Measurements from ENCODE around the gene ADNP.
"Not testable (repeated sequence)": the region's sequence is repeated elsewhere in the genome, so short reads cannot be mapped to it uniquely, and the experiment has no call there.

Gene ADNP

GRCh38 chr20:50900261-50900660 lies 31.0 kb downstream of the ADNP start:
- no peak for DNase-seq (ENCODE audit: low read depth)

DNA sequence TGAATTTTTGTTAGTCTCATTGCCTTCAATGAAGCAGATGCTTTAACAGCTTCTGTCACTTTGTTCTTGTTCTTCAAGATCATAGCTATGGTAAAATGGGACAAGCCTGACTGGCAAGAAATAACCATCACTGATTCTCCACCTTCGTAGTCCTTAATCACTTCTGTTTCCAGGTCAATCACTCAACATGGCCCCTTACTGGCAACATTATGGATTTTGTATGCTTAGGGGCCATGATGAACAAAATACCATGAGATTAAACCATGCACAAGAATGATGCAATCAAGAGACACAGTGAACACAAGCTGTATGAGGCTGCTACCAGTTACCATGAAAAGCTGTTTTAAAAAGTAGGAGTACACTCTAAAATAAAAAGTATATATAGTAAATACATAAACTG lies 32.8 kb downstream of the ADNP start:
- DNase-seq (ENCODE audit: low read depth) = no peak

DNA sequence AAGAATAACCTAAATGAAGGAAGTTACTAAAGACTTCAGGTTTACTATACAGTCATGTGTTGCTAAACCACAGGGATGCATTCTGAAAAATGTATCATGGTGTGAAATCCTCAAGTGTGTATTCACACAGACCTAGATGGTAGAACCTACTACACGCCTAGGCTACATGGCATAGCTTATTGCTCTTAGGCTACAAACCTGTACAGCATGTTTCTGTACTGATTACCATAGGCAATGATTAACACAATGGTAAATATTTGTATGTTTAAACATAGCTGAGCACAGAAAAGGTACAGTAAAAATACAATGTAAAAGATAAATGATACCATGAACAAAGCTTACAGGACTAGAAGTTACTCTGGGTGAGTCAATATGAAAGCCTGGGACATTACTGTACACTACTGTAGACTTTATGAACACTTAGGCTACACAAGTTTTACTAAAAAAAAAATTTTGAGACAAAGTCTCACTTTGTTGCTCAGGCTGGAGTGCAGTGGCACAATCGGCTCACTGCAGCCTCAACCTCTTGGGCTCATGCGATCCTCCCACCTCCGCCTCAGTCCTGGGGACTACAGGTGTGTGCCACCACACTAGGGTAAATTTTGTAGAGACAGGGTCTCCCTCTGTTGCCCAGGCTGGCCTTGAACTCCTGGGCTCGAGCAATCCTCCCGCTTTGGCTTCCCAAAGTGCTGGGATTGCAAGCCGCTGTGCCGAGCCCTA lies 36.0 kb downstream of the ADNP start:
- no peak for DNase-seq (ENCODE audit: low read depth)

DNA sequence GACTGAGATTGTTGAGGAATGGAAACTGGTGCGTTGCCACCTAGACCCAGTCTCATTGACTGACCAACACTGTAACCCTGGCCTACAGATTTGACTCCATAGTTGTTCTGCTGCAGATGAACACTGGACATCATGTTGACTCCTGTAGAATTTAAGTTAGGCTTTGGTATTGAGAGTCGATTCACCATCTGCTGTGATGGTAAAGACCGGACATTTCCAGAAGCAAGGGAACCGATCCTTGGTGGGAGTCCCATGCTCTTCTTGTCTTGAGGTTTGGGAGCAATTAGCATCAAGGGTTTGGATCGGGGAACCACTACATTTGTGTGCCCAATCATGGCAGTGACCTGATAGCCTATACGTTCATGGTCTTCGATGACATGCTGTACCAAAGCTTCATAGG lies 37.6 kb downstream of the ADNP start:
- no peak for DNase-seq (ENCODE audit: low read depth)

DNA sequence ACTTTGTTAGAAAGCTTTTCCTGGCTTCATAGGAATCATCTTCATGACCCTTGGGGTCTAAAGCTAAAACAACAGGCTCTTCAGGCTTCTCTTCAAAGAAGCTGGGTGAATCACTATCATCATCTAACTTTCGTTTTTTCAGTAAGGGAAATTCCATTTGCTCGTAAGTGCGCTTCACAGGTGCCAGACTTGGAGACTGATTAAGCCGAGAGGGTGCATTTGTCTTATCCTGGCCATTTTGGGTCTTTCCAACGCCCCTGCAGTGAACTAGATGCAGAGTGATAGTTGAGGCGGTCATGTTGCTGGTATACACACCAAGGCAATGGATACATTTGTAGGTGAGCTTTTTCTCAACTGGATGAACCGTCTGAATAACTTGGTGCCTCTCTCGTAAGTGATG lies 38.8 kb downstream of the ADNP start:
- DNase-seq (ENCODE audit: low read depth) = no peak

GRCh38 chr20:50891138-50891537 lies 40.1 kb downstream of the ADNP start:
- no peak for DNase-seq (ENCODE audit: low read depth)

GRCh38 chr20:50887576-50887975 lies 43.7 kb downstream of the ADNP start:
- DNase-seq (ENCODE audit: low read depth) = no peak

GRCh38 chr20:50886184-50886790 lies 45.0 kb downstream of the ADNP start:
- no peak for DNase-seq (ENCODE audit: low read depth)

DNA sequence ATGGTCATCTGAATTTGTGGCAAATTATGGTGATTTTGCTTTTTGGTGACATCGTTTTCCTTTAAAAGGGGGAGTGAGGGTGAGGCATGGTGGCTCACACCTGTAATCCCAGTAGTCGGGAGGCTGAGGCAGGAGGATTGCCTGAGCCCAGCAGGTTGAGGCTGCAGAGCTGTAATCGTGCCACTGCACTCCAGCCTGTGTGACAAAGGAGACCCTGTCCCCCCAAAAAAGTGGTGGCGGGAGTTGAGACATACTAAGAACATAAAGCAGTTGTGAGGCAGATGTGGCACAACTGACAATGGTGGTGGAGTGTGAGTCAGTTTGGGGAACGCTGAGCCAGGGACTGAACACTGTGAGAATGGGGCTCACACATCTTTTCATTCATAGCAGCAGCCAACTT lies 45.5 kb downstream of the ADNP start:
- no peak for DNase-seq (ENCODE audit: low read depth)

DNA sequence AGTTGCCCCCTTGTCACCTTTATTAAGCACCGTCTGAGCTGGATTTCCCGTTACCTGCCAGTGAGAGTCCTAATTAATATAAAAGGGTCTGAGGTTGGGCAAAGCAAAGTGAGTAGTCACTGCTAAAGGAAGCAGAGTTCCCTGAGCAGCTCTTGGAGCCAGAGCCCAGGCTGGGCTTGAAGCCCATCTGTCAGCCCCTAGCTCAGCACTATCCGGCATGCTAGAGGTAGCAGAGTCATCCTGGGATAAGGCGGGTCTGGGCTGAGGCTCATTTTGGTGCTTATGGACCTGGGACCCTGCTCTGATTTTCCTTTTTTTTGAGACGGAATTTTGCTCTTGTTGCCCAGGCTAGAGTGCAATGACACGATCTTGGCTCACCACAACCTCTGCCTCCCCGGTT lies 46.2 kb downstream of the ADNP start:
- DNase-seq (ENCODE audit: low read depth) = no peak

DNA sequence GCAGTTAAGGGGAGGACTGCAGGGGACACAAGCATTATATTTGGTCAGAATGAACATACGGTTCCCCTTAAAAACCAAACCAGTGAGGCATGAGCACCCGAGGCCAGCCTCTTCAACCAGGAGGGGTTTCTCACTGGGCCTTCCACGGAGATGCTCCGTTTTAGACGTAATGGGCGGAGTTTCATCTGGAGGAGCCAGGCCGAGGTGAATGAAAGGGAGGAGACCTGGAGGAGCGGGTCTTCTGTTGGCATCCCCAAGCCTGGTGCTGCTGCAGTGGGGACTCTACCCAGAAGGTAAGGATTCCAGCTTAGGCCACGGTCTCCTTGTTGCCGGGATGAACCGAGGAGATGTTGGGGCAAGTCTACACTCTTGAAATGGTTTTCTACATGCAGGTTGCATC lies 47.4 kb downstream of the ADNP start:
- DNase-seq (ENCODE audit: low read depth) = no peak

DNA sequence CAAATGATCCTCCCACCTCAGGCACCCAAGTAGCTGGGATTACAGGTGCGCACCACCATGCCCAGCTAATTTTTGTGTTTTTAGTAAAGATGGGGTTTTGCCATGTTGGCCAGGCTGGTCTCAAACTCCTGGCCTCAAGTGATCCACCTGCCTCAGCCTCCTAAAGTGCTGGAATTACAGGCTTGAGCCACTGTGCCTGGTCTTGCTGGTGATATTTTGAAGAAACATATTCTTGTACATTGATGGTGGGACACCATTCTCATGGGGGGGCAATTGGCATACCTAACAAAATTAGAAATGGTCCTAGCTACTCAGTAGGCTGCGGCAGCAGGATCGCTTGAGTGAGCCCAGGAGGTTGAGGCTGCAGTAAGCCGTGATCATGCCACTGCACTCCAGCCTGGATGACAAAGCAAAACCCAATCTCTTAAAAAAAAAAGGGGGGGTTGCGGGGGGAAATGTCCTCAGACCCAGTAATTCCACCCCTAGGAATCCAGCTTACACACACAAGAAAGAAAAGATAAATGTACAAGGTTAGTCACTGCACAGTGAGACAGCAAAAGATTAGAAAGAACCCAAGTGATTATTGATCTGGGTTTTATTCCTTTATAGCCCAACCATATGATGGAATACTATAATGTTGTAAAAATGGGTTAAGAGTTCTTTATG lies 49.3 kb downstream of the ADNP start:
- DNase-seq (ENCODE audit: low read depth) = not testable (repeated sequence)

DNA sequence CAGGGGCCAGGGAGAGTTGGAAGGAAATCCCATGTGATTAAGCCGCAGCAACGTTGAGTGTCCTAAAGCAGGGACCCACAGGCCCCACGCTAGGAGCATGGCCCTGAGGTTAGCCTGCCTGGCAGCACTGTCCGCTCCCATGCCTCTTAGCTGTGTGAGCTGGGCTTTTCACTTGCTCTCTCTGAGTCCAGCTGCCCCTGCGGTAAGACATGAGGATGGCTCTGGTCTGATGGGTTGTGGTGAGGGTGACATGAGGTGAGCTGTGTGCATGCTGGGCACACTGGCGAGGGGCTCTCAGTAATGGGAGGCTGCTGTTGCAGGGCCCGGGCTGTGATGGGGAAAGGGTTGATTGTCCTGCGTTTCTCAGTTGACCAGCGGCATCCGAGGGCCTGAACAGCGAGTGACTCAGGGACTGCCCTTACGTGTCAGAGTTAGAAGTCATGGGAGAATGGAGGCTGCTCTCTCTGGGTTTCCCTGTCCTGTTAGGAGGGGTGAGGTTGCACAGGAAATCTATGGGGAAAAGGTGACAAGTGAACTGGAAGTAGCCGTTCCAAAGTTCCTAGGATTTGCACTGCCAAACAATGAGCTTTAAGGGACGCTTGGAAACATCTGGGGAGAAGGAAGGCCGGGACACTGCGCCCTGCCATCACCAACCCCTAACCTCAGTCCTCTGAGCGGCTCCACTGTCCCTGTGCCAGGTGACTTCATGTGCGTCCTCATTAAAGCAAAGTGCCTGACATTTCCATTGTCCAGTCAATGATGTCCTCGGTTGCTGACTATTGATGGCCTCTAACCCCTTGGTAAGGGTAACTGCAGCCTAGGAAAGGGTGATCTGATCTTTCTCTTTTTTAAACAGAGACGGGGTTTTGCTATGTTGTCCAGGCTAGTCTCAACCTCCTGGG lies 51.3 kb downstream of the ADNP start:
- no peak for DNase-seq (ENCODE audit: low read depth)

GRCh38 chr20:50877232-50877743 lies 53.9 kb downstream of the ADNP start:
- DNase-seq (ENCODE audit: low read depth) = no peak

- DNase-seq (ENCODE audit: low read depth) = no peak
These were observed 54.4 kb downstream of the ADNP start for GRCh38 chr20:50876816-50877215.

- no peak for DNase-seq (ENCODE audit: low read depth)
These were observed 55.1 kb downstream of the ADNP start for GRCh38 chr20:50876063-50876685.

DNA sequence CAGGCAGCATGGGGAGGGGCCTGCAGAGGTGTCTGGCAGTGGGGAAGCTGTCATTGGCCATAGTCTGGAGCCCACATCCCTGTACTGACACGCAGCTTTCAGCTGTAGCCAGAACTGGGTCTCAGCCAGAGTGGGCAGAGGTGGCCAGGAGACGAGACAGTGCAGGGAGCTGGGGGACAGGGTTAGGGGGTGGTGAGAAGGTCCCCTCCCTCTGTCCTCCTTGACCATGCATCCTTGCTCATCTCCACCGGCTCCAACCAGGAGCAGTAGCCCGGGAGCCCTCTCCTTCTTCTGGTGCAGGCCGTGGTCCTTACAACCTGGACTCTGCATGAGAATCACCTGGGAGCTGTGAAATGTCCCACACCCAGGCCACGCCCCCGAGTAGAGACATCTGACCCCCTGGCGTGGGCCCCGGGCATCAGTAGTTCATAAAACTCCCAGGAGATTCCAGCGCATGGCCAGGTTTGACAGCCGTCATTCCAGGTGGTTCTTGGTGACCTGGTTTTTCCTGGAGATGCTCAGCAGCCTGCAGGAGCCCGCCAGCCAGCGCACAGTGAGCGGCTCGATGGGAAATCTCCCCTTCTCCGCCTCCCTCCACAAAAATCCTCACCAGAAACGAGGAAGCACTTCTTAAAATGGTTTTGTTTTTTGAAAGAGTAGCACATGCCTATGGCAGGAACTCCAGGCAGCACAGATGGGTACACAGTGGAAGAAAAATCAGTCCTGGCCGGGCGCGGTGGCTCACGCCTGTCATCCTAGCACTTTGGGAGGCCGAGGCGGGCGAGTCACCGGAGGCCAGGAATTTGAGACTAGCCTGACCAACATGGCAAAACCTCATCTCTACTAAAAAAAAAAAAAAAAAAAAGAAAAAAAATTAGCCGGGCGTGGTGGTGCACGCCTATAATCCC lies 56.2 kb downstream of the ADNP start:
- no peak for DNase-seq (ENCODE audit: low read depth)

- DNase-seq (ENCODE audit: low read depth) = no peak
These were observed 57.0 kb downstream of the ADNP start for GRCh38 chr20:50874111-50874757.

DNA sequence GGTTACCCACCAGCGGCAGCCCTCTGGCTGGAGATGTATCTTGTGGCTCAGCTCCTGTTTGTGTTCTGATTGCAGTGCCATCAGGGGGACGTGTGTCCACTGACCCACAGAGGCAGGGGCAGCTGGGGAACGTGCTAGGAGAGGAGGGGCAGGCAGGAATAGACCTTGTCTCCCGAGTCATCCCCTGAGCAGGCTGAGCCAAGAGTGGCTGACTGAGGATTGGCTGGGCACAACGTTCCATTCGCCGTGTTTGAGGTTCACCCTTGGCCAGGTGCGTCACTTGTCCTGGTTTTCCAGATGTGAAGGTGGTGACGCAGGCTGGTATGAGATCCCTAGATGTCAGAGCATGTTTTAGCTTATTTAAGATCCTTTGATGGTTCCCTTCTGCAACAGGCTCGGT lies 57.7 kb downstream of the ADNP start:
- DNase-seq (ENCODE audit: low read depth) = no peak

Data from T-helper 22 cell (primary cell).